Ishikawa (cell line): ENCODE data around the gene ZSWIM6.

ENCODE experiments used
- EP300 ChIP-seq: IDR thresholded peaks from 2 replicates; pipeline ENCODE4 v1.6.1; 2012; ENCODE audit warnings: borderline replicate concordance
- MAX ChIP-seq: IDR thresholded peaks from 2 replicates; pipeline ENCODE4 v1.6.1; 2012
- RAD21 ChIP-seq: IDR thresholded peaks from 2 replicates; pipeline ENCODE4 v1.6.1; 2012; ENCODE audit warnings: low read depth
- REST ChIP-seq: IDR thresholded peaks from 2 replicates; pipeline ENCODE4 v1.6.1; 2012; ENCODE audit warnings: low read depth, mild to moderate bottlenecking
- TCF12 ChIP-seq: IDR thresholded peaks from 2 replicates; pipeline ENCODE4 v1.6.1; 2012; ENCODE audit warnings: low read depth

- no peak for TF ChIP-seq EP300
- no peak for TF ChIP-seq MAX
- no peak for TF ChIP-seq REST
- no peak for TF ChIP-seq RAD21
- no peak for TF ChIP-seq TCF12
These were observed 200.9 kb downstream of the ZSWIM6 start for GRCh38 chr5:61532983-61533382.
